ENCODE measurements around the gene SUMF1. TPM values are rescaled to one million over a fixed set of nuclear protein-coding genes. Genes with fewer than 3 reads are reported as not detected.

Gene SUMF1
- total and polyA plus RNA-seq, 2 of the 13 experiments (the other 11 are each of a cell fraction or from before 2014, with no cell fraction given): 18.5 to 28.9 TPM

GRCh38 chr3:4466741-4467521 lies at the start of gene SUMF1 (continued):
- peak; percentile 98 for TF ChIP-seq ARID4A (CRISPR knock-in tag; IDR thresholded peaks at IDR 0.05; ENCODE audit: borderline replicate concordance)
- TF ChIP-seq ZNF180 (CRISPR knock-in tag; IDR thresholded peaks at IDR 0.05; ENCODE audit: borderline replicate concordance, low read depth): no peak
- TF ChIP-seq FLYWCH1 (CRISPR knock-in tag; IDR thresholded peaks at IDR 0.05): no peak
- TF ChIP-seq TEAD2 (CRISPR knock-in tag; IDR thresholded peaks at IDR 0.05): no peak
- TF ChIP-seq ZNF749 (CRISPR knock-in tag; IDR thresholded peaks at IDR 0.05; ENCODE audit: borderline replicate concordance): no peak
- peak; percentile 94; the same call in 1 of the 2 replicates for TF ChIP-seq ZGPAT (CRISPR knock-in tag; IDR thresholded peaks at IDR 0.05)
- peak; percentile 76; the same call in 1 of the 2 replicates for TF ChIP-seq ZNF33B (CRISPR knock-in tag; IDR thresholded peaks at IDR 0.05)
- TF ChIP-seq ZNF740 (CRISPR knock-in tag; IDR thresholded peaks at IDR 0.05): no peak
- no peak for TF ChIP-seq ZKSCAN5 (CRISPR knock-in tag; IDR thresholded peaks at IDR 0.05)
- peak; percentile 30; the same call in 1 of the 2 replicates for TF ChIP-seq ZSCAN21 (CRISPR knock-in tag; IDR thresholded peaks at IDR 0.05; ENCODE audit: borderline replicate concordance)
- TF ChIP-seq ZNF251 (CRISPR knock-in tag; IDR thresholded peaks at IDR 0.05): 0 out of 2 replicates have a peak, but pooled peaks have one; percentile 66
- no peak for TF ChIP-seq ZNF260 (CRISPR knock-in tag; IDR thresholded peaks at IDR 0.05; ENCODE audit: borderline replicate concordance, low read depth)
- TF ChIP-seq PRDM4 (CRISPR knock-in tag; IDR thresholded peaks at IDR 0.05; ENCODE audit: borderline replicate concordance): no peak
- TF ChIP-seq ZNF891 (CRISPR knock-in tag; IDR thresholded peaks at IDR 0.05): peak; percentile 88
- TF ChIP-seq ISL2 (CRISPR knock-in tag; IDR thresholded peaks at IDR 0.05): peak; percentile 74; the same call in 1 of the 2 replicates
- no peak for TF ChIP-seq HDAC6 (IDR thresholded peaks at IDR 0.05; ENCODE audit: low read depth, low read length)
- peak; percentile 88 for TF ChIP-seq POGZ (CRISPR knock-in tag; IDR thresholded peaks at IDR 0.05)
- peak; percentile 68 for TF ChIP-seq FOXA3 (CRISPR knock-in tag; IDR thresholded peaks at IDR 0.05)
- TF ChIP-seq MATR3 (CRISPR knock-in tag; IDR thresholded peaks at IDR 0.05): no peak
- TF ChIP-seq RFX3 (CRISPR knock-in tag; IDR thresholded peaks at IDR 0.05): no peak
- TF ChIP-seq ZNF660 (CRISPR knock-in tag; IDR thresholded peaks at IDR 0.05; ENCODE audit: borderline replicate concordance, low read depth): no peak
- no peak for TF ChIP-seq TOPORS (CRISPR knock-in tag; IDR thresholded peaks at IDR 0.05)
